Measurements from ENCODE around the gene CHST11. TPM values are rescaled to one million over a fixed set of nuclear protein-coding genes. Genes with fewer than 3 reads are reported as not detected.

Gene CHST11
- total RNA-seq, 1 donor from 2014 or later: 6.0 TPM

- Histone ChIP-seq H3K4me1 (no peaks in the 10 kb centered on the region), H3K36me3 (no peaks in the 10 kb centered on the region), H3K9me3 (replicated peaks) (no peaks in the 10 kb centered on the region), H3K27me3 (ENCODE audit: low read depth) (peaks cover 9% of the 10 kb centered on the region), H3K27ac (replicated peaks) (no peak overlapping the region), H3K4me3 (no peak overlapping the region)
- intact Hi-C loops (cut with micrococcal nuclease): no loop called here
- TF ChIP-seq CTCF (IDR thresholded peaks at IDR 0.05; ENCODE audit: borderline replicate concordance): no peak
- no peak for DNase-seq
Observed at GRCh38 chr12:104438134-104438533, 18.6 kb upstream of the CHST11 start.

GRCh38 chr12:104439137-104439536, 17.6 kb upstream of the CHST11 start:
- intact Hi-C loops (cut with micrococcal nuclease): no loop called here

GRCh38 chr12:104443008-104443407, 13.7 kb upstream of the CHST11 start:
- intact Hi-C loops (cut with micrococcal nuclease): no loop called here

More at GRCh38 chr12:104439137-104439536, 17.6 kb upstream of the CHST11 start:
- Histone ChIP-seq H3K27ac (replicated peaks) (no peak overlapping the region), H3K4me1 (no peaks in the 10 kb centered on the region), H3K9me3 (replicated peaks) (no peaks in the 10 kb centered on the region), H3K27me3 (ENCODE audit: low read depth) (peaks cover 9% of the 10 kb centered on the region), H3K36me3 (no peaks in the 10 kb centered on the region), H3K4me3 (no peak overlapping the region)
- DNase-seq: no peak
- TF ChIP-seq CTCF (IDR thresholded peaks at IDR 0.05; ENCODE audit: borderline replicate concordance): no peak

GRCh38 chr12:104446646-104447421, 9.9 kb upstream of the CHST11 start:
- H3K27me3 ChIP-seq (ENCODE audit: low read depth): no peaks in the 10 kb centered on the region
- H3K27ac ChIP-seq (replicated peaks): no peak overlapping the region
- no peak for TF ChIP-seq CTCF (IDR thresholded peaks at IDR 0.05; ENCODE audit: borderline replicate concordance)
- intact Hi-C loops (cut with micrococcal nuclease): no loop called here
- H3K9me3 ChIP-seq (replicated peaks): peaks cover 7% of the 10 kb centered on the region
- no peak overlapping the region for H3K4me3 ChIP-seq
- DNase-seq: no peak
- H3K4me1 ChIP-seq: no peaks in the 10 kb centered on the region
- no peaks in the 10 kb centered on the region for H3K36me3 ChIP-seq

More at GRCh38 chr12:104443008-104443407, 13.7 kb upstream of the CHST11 start:
- Histone ChIP-seq H3K9me3 (replicated peaks) (no peaks in the 10 kb centered on the region), H3K4me3 (no peak overlapping the region), H3K4me1 (no peaks in the 10 kb centered on the region), H3K27me3 (ENCODE audit: low read depth) (no peaks in the 10 kb centered on the region), H3K36me3 (no peaks in the 10 kb centered on the region), H3K27ac (replicated peaks) (no peak overlapping the region)
- no peak for TF ChIP-seq CTCF (IDR thresholded peaks at IDR 0.05; ENCODE audit: borderline replicate concordance)
- no peak for DNase-seq

- Histone ChIP-seq H3K27me3 (ENCODE audit: low read depth) (no peaks in the 10 kb centered on the region), H3K36me3 (no peaks in the 10 kb centered on the region), H3K4me1 (no peaks in the 10 kb centered on the region), H3K4me3 (no peak overlapping the region), H3K9me3 (replicated peaks) (peaks cover 7% of the 10 kb centered on the region), H3K27ac (replicated peaks) (no peak overlapping the region)
- DNase-seq: no peak
- intact Hi-C loops (cut with micrococcal nuclease): no loop called here
- no peak for TF ChIP-seq CTCF (IDR thresholded peaks at IDR 0.05; ENCODE audit: borderline replicate concordance)
Observed at GRCh38 chr12:104448031-104448430, 8.7 kb upstream of the CHST11 start.

Data from left ventricle myocardium inferior (tissue), 1 donor.